ENCODE measurements around the gene RERE.

RERE gene

GRCh38 chr1:8348777-8349472 is 468.5 kb downstream of the RERE start:
- H3K9me2 ChIP-seq (replicated peaks; ENCODE audit: insufficient read depth, low read length), result no peaks in the 10 kb centered on the region
- no peak overlapping the region for H2AFZ ChIP-seq (ENCODE audit: low read depth, low read length, severe bottlenecking)
- TF ChIP-seq, protein P1, sequence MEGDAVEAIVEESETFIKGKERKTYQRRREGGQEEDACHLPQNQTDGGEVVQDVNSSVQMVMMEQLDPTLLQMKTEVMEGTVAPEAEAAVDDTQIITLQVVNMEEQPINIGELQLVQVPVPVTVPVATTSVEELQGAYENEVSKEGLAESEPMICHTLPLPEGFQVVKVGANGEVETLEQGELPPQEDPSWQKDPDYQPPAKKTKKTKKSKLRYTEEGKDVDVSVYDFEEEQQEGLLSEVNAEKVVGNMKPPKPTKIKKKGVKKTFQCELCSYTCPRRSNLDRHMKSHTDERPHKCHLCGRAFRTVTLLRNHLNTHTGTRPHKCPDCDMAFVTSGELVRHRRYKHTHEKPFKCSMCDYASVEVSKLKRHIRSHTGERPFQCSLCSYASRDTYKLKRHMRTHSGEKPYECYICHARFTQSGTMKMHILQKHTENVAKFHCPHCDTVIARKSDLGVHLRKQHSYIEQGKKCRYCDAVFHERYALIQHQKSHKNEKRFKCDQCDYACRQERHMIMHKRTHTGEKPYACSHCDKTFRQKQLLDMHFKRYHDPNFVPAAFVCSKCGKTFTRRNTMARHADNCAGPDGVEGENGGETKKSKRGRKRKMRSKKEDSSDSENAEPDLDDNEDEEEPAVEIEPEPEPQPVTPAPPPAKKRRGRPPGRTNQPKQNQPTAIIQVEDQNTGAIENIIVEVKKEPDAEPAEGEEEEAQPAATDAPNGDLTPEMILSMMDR (IDR thresholded peaks at IDR 0.05; ENCODE audit: insufficient read depth, low read length, poor library complexity, severe bottlenecking), result peak; percentile 86
- TF ChIP-seq EZH2phosphoT487 (conservative IDR thresholded peaks at IDR 0.05; ENCODE audit: low read length), result no peak
- H3K9me3 ChIP-seq (ENCODE audit: insufficient read depth, low read length), result no peaks in the 10 kb centered on the region
- no peaks in the 10 kb centered on the region; the same call in 1 of the 2 replicates for H3F3A ChIP-seq (ENCODE audit: insufficient read depth)
- no peaks in the 10 kb centered on the region for H3K27me3 ChIP-seq (ENCODE audit: low read length)
- H3K9ac ChIP-seq (ENCODE audit: low read length), result no peak overlapping the region
- no peaks in the 10 kb centered on the region for H3K79me2 ChIP-seq (ENCODE audit: insufficient read depth, low read length)
- no peak overlapping the region for H3K4me3 ChIP-seq (ENCODE audit: insufficient read depth, low read length, poor library complexity, severe bottlenecking)
- H3K27ac ChIP-seq (ENCODE audit: low read depth, low read length), result no peak overlapping the region
- no peak overlapping the region for H3K4me2 ChIP-seq (ENCODE audit: low read depth, low read length, poor library complexity, severe bottlenecking)
- no peaks in the 10 kb centered on the region for H3K36me3 ChIP-seq (ENCODE audit: low read length)
- no peaks in the 10 kb centered on the region for H4K20me1 ChIP-seq (ENCODE audit: low read depth, low read length)

DNA sequence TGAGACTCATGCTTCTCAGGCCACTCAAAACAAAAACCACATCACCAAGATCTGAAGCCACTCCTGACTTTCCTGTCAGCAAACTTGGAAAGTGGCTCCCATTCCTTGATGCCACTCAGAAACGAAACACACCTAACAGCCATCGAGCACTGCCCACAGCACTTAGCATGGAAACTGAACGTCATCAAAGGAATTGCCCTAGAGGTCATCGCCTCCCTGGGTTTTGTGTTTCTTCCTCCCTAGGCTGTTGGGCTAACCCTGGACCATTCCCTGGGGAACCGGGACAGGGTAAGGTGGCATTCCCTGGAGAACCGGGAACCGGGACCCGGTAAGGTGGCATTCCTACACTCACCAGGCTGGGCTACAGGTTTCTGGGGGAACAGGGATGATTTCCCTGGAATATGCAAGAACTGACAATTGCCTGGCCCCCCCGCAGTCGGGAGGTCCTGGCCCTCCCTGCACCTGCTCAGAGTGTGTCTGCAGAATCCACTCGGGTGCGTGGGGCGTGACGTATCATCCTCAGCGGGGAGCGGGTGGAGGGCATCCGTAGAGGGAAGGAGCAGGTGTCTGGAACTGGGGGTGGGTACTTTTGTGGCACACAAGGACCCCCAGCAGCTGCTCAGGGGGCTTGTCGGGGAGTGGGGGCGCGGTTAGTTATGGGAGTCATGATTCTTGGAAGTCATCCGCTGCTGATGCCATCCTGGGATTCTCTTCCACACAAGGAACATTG is 469.2 kb downstream of the RERE start:
- H3K27me3 ChIP-seq (ENCODE audit: low read length), result no peaks in the 10 kb centered on the region
- H3K9me2 ChIP-seq (replicated peaks; ENCODE audit: insufficient read depth, low read length), result no peaks in the 10 kb centered on the region
- no peaks in the 10 kb centered on the region for H3F3A ChIP-seq (ENCODE audit: insufficient read depth)
- H3K4me3 ChIP-seq (ENCODE audit: insufficient read depth, low read length, poor library complexity, severe bottlenecking), result no peak overlapping the region
- no peak overlapping the region for H3K9ac ChIP-seq (ENCODE audit: low read length)
- H4K20me1 ChIP-seq (ENCODE audit: low read depth, low read length), result no peaks in the 10 kb centered on the region
- no peak overlapping the region for H3K4me2 ChIP-seq (ENCODE audit: low read depth, low read length, poor library complexity, severe bottlenecking)
- H3K27ac ChIP-seq (ENCODE audit: low read depth, low read length), result no peak overlapping the region
- H3K36me3 ChIP-seq (ENCODE audit: low read length), result no peaks in the 10 kb centered on the region
- H3K9me3 ChIP-seq (ENCODE audit: insufficient read depth, low read length), result no peaks in the 10 kb centered on the region
- no peaks in the 10 kb centered on the region for H3K79me2 ChIP-seq (ENCODE audit: insufficient read depth, low read length)
- no peak overlapping the region for H2AFZ ChIP-seq (ENCODE audit: low read depth, low read length, severe bottlenecking)
- no peak for TF ChIP-seq EZH2phosphoT487 (conservative IDR thresholded peaks at IDR 0.05; ENCODE audit: low read length)
- TF ChIP-seq, protein P1 (IDR thresholded peaks at IDR 0.05; ENCODE audit: insufficient read depth, low read length, poor library complexity, severe bottlenecking), result no peak

DNA sequence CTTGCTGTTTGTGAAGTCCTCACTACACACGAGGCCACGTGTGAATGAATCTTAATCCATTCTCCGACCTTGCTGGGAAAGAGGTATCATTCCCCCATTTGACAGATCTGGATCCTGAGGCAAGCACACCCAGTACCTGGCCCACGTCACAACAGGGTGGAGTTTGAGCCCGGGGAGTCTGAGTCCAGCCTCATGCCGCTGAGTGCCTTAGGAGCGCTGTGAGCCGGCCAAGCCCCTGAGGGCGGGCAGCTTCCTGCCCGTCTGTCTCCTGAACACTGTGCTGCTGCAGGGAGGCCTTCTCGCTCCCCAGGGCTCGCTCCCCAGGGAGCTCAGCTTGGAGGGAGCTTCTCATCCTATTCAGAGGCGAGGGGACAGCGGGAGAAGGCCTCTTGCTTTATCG is 469.8 kb downstream of the RERE start:
- Histone ChIP-seq H2AFZ (ENCODE audit: low read depth, low read length, severe bottlenecking) (no peak overlapping the region), H3K27me3 (ENCODE audit: low read length) (no peaks in the 10 kb centered on the region), H3K4me2 (ENCODE audit: low read depth, low read length, poor library complexity, severe bottlenecking) (no peak overlapping the region), H3F3A (ENCODE audit: insufficient read depth) (no peaks in the 10 kb centered on the region), H3K9me3 (ENCODE audit: insufficient read depth, low read length) (no peaks in the 10 kb centered on the region), H3K9me2 (replicated peaks; ENCODE audit: insufficient read depth, low read length) (no peaks in the 10 kb centered on the region), H3K36me3 (ENCODE audit: low read length) (no peaks in the 10 kb centered on the region), H4K20me1 (ENCODE audit: low read depth, low read length) (no peaks in the 10 kb centered on the region), H3K9ac (ENCODE audit: low read length) (no peak overlapping the region), H3K79me2 (ENCODE audit: insufficient read depth, low read length) (no peaks in the 10 kb centered on the region), H3K4me3 (ENCODE audit: insufficient read depth, low read length, poor library complexity, severe bottlenecking) (no peak overlapping the region), H3K27ac (ENCODE audit: low read depth, low read length) (no peak overlapping the region)
- no peak for TF ChIP-seq EZH2phosphoT487 (conservative IDR thresholded peaks at IDR 0.05; ENCODE audit: low read length)
- TF ChIP-seq, protein P1 (IDR thresholded peaks at IDR 0.05; ENCODE audit: insufficient read depth, low read length, poor library complexity, severe bottlenecking), result no peak

Data from SU-DHL-6 (cell line).